HFFc6 (cell line): ENCODE data around the gene WDR20. TPM values are rescaled to one million over a fixed set of nuclear protein-coding genes. Genes with fewer than 3 reads are reported as not detected.

ENCODE experiments used
- DNase-seq: peaks from one replicate; pipeline ENCODE4 v3.0.0-alpha.2; 2018
- H3K27ac Mint-ChIP-seq: 2 replicates; pipeline ENCODE4 v1.8.0; 2020; ENCODE audit warnings: mild to moderate bottlenecking, mixed read lengths
- H3K27me3 Mint-ChIP-seq: 2 replicates; pipeline ENCODE4 v1.8.0; 2021; ENCODE audit warnings: mild to moderate bottlenecking, moderate library complexity, mixed read lengths; ENCODE audit not compliant: insufficient read depth
- H3K36me3 Mint-ChIP-seq: 2 replicates; pipeline ENCODE4 v1.8.0; 2021; ENCODE audit warnings: low read depth, mixed read lengths
- H3K4me1 Mint-ChIP-seq: 2 replicates; pipeline ENCODE4 v1.8.0; 2020; ENCODE audit warnings: low read depth, mixed read lengths
- H3K4me3 Mint-ChIP-seq: 2 replicates; pipeline ENCODE4 v1.8.0; 2020; ENCODE audit warnings: mild to moderate bottlenecking, moderate library complexity, mixed read lengths
- H3K9me3 Mint-ChIP-seq: 2 replicates; pipeline ENCODE4 v1.8.0; 2020; ENCODE audit warnings: mild to moderate bottlenecking, mixed read lengths
- CTCF ChIP-seq: fragments of 200-600 bp; sonication (generic); IDR thresholded peaks from 2 replicates; pipeline ENCODE4 v1.5.0; 2021; ENCODE audit warnings: antibody characterized with exemption, mild to moderate bottlenecking
- total RNA-seq, 6 experiments: library from RNA; stranded (reverse); fragmentation: NEBNext Ultra II Directional; extraction: Animal tissue kit (Norgen Biotek cat#: 25700); gene quantifications; 2 replicates in 1 of 6; 3 replicates in 5 of 6; pipeline ENCODE4 v1.2.3, GENCODE V29; 2021

Gene WDR20
- total RNA-seq, 6 experiments from 2014 or later = 24.4 to 28.7 (median 27.7) TPM

- H3K9me3 Mint-ChIP-seq = no peaks in the 10 kb centered on the region
- no peak for TF ChIP-seq CTCF
- no peak overlapping the region for H3K4me3 Mint-ChIP-seq
- 0 out of 2 replicates have a peak, but pooled peaks cover 7% of the 10 kb centered on the region for H3K36me3 Mint-ChIP-seq
- no peak overlapping the region; the same call in 1 of the 2 replicates for H3K27ac Mint-ChIP-seq
- peaks cover 72% of the 10 kb centered on the region for H3K4me1 Mint-ChIP-seq
- H3K27me3 Mint-ChIP-seq = no peaks in the 10 kb centered on the region; the same call in 1 of the 2 replicates
- no peak for DNase-seq
Measured at GRCh38 chr14:102182936-102183619, 43.4 kb downstream of the WDR20 start.

GRCh38 chr14:102183886-102184285, 44.2 kb downstream of the WDR20 start:
- H3K27ac Mint-ChIP-seq = no peak overlapping the region
- TF ChIP-seq CTCF = no peak
- H3K36me3 Mint-ChIP-seq = 0 out of 2 replicates have a peak, but pooled peaks cover 7% of the 10 kb centered on the region
- no peaks in the 10 kb centered on the region; the same call in 1 of the 2 replicates for H3K27me3 Mint-ChIP-seq
- H3K4me1 Mint-ChIP-seq = peaks cover 76% of the 10 kb centered on the region
- no peak overlapping the region for H3K4me3 Mint-ChIP-seq
- H3K9me3 Mint-ChIP-seq = no peaks in the 10 kb centered on the region
- no peak for DNase-seq

DNA sequence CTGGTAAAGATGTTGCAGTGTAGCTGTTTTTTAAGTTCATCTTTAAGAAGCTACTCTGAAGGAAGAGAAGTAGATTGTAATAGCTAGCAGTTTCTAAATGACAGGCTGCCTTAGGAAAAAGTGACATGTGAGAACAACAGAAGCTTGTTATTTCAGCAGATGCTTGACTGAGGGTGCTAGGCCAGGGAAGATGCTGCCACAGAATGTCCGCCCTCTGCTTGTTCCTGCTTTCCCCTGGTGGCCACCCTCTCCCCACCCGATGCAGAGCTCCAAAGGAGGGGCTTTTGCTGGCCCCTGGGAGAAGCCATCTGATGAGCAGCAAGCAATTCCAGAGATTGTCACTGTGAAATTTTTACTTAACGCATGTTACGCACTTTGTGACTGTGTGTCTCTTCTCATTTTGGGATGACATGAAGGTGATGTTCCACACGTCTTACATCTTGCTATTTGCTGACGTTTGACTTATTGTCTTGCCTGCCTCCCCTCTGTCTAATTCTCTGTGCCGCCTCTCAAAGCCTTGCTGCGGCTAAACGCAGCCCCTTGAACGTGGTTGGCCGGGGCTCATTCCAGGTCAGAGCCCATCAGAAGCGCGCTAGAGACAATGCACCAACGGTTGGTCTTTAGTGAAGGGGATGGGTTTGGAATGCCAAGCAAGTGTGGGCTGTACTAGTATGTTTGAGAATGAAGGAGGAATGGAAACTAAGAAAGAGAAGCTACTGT, 44.8 kb downstream of the WDR20 start:
- H3K9me3 Mint-ChIP-seq = no peaks in the 10 kb centered on the region
- H3K36me3 Mint-ChIP-seq = 0 out of 2 replicates have a peak, but pooled peaks cover 7% of the 10 kb centered on the region
- peaks cover 76% of the 10 kb centered on the region for H3K4me1 Mint-ChIP-seq
- no peak overlapping the region for H3K27ac Mint-ChIP-seq
- TF ChIP-seq CTCF = no peak
- DNase-seq = no peak
- no peaks in the 10 kb centered on the region; the same call in 1 of the 2 replicates for H3K27me3 Mint-ChIP-seq
- no peak overlapping the region for H3K4me3 Mint-ChIP-seq

DNA sequence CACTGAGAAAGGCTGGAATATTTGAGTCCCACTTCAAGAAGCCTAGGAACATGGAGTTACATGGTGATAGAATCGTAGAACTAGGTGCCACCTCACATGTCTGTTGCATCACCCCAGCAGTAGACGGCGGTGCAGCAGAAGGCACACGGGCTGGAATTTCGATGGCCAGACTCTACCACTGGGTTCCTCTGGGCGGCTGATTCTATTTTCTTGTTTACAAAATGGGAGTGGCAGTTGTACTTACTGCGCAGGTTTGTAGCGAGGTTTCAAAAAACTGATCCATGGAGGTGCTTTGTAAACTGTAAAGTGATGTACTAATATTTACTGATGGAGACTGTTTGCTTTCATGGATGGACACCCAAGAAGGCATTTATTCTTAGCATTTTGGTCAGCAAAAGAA, 45.7 kb downstream of the WDR20 start:
- Mint-ChIP-seq H3K27ac (no peak overlapping the region), H3K36me3 (0 out of 2 replicates have a peak, but pooled peaks cover 7% of the 10 kb centered on the region), H3K9me3 (no peaks in the 10 kb centered on the region), H3K4me3 (no peak overlapping the region), H3K27me3 (no peaks in the 10 kb centered on the region), H3K4me1 (peaks cover 79% of the 10 kb centered on the region)
- DNase-seq = no peak
- TF ChIP-seq CTCF = no peak

DNA sequence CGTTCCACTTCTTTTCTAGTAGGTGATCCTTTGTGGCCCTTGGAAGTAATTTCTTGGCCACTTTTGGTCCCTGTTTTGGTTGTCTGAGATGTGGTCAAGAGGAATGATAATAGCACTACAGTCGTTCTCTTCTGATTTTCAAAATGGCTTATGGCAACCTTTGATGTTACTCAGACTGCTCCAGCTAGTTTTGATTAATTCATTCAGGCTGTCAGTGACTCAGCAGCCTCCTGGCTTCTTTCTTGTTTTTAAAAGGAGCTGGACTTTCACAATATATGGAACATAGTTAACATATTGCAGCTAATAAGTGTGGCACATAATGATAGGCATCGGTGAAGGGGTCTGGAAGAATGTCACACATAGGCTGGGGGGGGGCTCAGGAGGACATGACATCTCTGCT, 47.3 kb downstream of the WDR20 start:
- no peak for TF ChIP-seq CTCF
- DNase-seq = peak; percentile 74
- 0 out of 2 replicates have a peak, but pooled peaks cover 7% of the 10 kb centered on the region for H3K36me3 Mint-ChIP-seq
- H3K4me3 Mint-ChIP-seq = peak overlapping the region; percentile 69
- H3K9me3 Mint-ChIP-seq = no peaks in the 10 kb centered on the region
- H3K27me3 Mint-ChIP-seq = no peaks in the 10 kb centered on the region
- H3K4me1 Mint-ChIP-seq = peaks cover 70% of the 10 kb centered on the region
- peak overlapping the region; percentile 81 for H3K27ac Mint-ChIP-seq
